Cardiac muscle cell (in vitro differentiated cells and primary cell): ENCODE data around the gene TNIK. TPM values are rescaled to one million over a fixed set of nuclear protein-coding genes. Genes with fewer than 3 reads are reported as not detected.
A peak's percentile ranks its signal among the peaks of the same experiment; 100 is the strongest.

Experiments used
- DNase-seq, 2 donors: peaks; one replicate each; pipeline versions ENCODE4 v3.0.0 to v3.0.0-alpha.2; 2010 to 2017; ENCODE audit warnings: low read depth in 1 of 2, low spot score in 1 of 2
- H3K27ac ChIP-seq: fragments of 200-600 bp; sonication (generic); 2 replicates; pipeline ENCODE4 v1.5.1; 2016
- H3K27me3 ChIP-seq: fragments of 200-600 bp; sonication (generic); 2 replicates; pipeline ENCODE4 v1.6.0; 2016; ENCODE audit warnings: control low read depth
- H3K36me3 ChIP-seq: fragments of 200-600 bp; sonication (generic); 2 replicates; pipeline ENCODE4 v1.5.1; 2016; ENCODE audit warnings: control low read depth
- H3K4me1 ChIP-seq: fragments of 200-600 bp; sonication (generic); 2 replicates; pipeline ENCODE4 v1.8.1; 2017; ENCODE audit warnings: low read depth, mild to moderate bottlenecking, mixed run types
- H3K4me3 ChIP-seq: fragments of 200-600 bp; sonication (generic); 2 replicates; pipeline ENCODE4 v1.5.1; 2016; ENCODE audit warnings: mild to moderate bottlenecking
- H3K9me3 ChIP-seq: fragments of 200-600 bp; sonication (generic); 2 replicates; pipeline ENCODE4 v1.5.1; 2017; ENCODE audit warnings: low read depth, mild to moderate bottlenecking, control low read depth
- polyA plus RNA-seq: library from polyadenylated mRNA; unstranded; fragments of >200 nt; fragmentation: Nextera tagmentation; extraction: Ambion mirVana; gene quantifications from 2 replicates; pipeline ENCODE4 v1.2.1, GENCODE V29; 2016
- total RNA-seq: library from RNA; depleted of rRNA; stranded (reverse); fragments of >200 nt; gene quantifications from 2 replicates; pipeline ENCODE4 v1.2.3, GENCODE V29; 2016
- TF ChIP-seq, protein P1 (sequence below): IDR thresholded peaks from 2 replicates; pipeline ENCODE4 v1.5.1; 2012; ENCODE audit warnings: low read depth, mild to moderate bottlenecking, low read length

TNIK gene
- total and polyA plus RNA-seq, 2 experiments from 2014 or later, result 32.8 to 55.1 TPM

DNA sequence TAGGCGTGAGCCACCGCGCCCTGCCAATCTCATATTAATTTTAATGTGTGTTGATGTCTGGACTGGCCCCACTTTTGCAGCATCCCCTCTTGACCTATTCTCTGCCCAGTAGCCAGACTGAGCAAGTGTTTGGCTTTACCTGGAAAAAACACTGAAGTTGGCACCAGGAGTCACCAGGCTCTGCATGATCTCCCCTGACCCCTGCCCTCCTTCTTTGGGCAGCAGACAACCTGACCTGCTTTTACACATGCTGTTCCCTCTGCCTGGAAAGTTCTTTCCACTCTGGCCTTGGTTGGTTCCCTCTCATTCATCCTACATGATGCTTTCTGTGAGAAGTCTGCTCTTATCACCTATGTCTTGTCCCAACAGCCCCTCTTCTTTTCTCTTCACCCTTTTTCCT lies 365.8 kb downstream of the TNIK start:
- Histone ChIP-seq H3K4me1 (peaks cover 22% of the 10 kb centered on the region), H3K27me3 (no peaks in the 10 kb centered on the region), H3K27ac (no peak overlapping the region), H3K9me3 (no peaks in the 10 kb centered on the region), H3K4me3 (no peak overlapping the region), H3K36me3 (peaks cover 3% of the 10 kb centered on the region)
- TF ChIP-seq, protein P1, sequence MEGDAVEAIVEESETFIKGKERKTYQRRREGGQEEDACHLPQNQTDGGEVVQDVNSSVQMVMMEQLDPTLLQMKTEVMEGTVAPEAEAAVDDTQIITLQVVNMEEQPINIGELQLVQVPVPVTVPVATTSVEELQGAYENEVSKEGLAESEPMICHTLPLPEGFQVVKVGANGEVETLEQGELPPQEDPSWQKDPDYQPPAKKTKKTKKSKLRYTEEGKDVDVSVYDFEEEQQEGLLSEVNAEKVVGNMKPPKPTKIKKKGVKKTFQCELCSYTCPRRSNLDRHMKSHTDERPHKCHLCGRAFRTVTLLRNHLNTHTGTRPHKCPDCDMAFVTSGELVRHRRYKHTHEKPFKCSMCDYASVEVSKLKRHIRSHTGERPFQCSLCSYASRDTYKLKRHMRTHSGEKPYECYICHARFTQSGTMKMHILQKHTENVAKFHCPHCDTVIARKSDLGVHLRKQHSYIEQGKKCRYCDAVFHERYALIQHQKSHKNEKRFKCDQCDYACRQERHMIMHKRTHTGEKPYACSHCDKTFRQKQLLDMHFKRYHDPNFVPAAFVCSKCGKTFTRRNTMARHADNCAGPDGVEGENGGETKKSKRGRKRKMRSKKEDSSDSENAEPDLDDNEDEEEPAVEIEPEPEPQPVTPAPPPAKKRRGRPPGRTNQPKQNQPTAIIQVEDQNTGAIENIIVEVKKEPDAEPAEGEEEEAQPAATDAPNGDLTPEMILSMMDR, result no peak
- DNase-seq, result no peak

DNA sequence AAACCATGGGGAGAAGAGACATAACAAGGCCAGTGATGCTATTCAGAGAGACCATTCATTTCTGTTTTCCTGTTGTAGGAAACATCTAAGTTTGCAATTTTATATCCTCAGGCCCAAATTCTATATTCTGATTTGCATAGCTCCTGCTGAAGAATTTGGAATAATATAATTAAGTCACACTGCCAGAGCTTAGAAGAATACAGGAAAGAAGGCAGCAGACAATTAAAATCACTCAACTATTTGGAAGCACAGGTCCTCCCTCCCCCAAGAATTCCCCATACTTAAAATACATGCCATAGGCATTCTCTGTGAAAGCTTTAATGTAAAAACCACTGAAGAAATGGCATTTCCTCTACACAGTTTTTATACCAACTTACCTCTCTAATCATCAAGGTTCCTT lies 366.7 kb downstream of the TNIK start:
- Histone ChIP-seq H3K27me3 (no peaks in the 10 kb centered on the region), H3K4me3 (no peak overlapping the region), H3K9me3 (no peaks in the 10 kb centered on the region), H3K36me3 (no peaks in the 10 kb centered on the region), H3K27ac (no peak overlapping the region), H3K4me1 (peaks cover 31% of the 10 kb centered on the region)
- DNase-seq, result no peak
- TF ChIP-seq, protein P1, result no peak

DNA sequence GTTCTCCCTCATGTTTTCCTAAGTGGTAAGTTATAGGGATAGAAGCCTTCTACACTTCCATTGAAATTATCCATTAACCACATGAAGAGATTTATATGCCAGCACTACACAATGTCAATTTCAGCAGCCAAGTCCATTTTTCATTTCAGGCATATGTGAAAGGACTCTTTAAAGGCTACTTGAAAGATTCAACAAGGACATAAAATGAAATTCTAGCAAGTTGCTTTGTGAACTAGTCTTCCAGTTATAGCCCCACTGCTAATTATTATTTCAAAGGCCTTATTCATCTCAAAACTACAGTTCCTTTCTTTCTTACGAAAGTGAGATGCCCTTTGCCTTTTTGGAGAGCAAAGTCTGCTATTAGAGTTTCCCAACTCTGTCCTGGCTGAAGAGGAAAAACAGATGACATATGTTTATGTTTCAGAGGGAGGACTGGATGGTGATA lies 367.7 kb downstream of the TNIK start:
- H3K27ac ChIP-seq, result no peak overlapping the region
- H3K36me3 ChIP-seq, result no peaks in the 10 kb centered on the region
- TF ChIP-seq, protein P1, result no peak
- peaks cover 33% of the 10 kb centered on the region for H3K4me1 ChIP-seq
- no peak overlapping the region for H3K4me3 ChIP-seq
- no peaks in the 10 kb centered on the region for H3K9me3 ChIP-seq
- H3K27me3 ChIP-seq, result no peaks in the 10 kb centered on the region
- peak in 1 of 2 donors; percentile 79 for DNase-seq

DNA sequence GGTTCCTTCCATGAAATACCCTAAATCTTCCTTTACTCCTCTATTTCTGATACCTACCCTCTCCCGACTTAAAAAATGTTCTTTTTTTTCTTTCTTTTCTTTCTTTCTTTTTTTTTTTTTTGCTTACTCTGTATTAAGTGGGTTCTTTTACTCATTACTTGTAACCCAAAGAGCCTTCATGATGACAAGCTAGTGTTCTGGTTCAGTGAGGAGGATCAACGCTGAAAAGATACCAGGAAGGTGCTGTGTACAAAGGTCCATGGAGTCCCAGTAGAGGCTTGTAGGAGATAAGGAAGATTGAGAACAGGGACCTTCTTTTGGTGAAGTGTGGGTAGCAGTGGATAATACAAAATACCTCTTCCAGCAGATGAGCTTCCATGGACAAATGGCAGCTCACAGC lies 369.9 kb downstream of the TNIK start:
- peak overlapping the region; percentile 55 for H3K27ac ChIP-seq

DNA sequence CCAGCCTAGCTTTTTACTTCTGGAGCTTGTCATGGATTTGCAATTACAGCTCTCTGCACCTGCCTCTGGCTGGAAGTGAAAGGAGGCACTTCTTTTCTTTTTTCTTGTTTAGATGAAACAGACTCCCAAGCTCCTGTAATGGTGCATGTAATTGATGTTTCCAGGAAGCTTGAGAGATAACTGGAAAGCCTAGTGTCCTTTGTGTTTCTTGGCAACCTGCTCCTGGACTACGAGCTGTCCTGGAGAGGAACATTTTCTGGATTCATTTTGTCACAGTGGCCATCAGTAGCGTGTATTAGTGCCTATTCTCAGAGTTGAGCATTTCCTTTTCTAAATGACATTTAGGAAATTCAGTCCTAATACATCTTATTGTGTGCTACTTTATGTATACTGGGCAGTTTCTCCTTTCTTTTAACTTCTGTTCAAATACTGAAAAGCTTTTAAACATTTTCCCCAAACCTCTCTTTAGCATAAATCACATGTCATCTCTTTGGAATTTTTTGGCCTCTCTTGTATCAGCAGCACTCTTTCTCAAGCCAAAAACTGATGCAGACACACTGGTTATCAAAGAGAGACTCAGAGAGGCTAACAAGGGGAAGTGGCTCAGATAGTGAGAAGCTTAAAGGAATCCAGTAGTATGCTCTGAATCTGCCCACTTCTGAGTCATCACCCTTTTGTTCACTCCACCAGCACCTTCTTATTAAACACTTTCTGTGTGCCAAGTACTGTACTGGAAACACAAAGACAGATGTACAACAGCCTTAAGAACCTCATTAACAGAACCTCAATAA lies 371.0 kb downstream of the TNIK start:
- Histone ChIP-seq H3K27me3 (no peaks in the 10 kb centered on the region), H3K4me3 (no peak overlapping the region), H3K36me3 (no peaks in the 10 kb centered on the region), H3K9me3 (no peaks in the 10 kb centered on the region), H3K27ac (peak overlapping the region; percentile 55), H3K4me1 (peaks cover 20% of the 10 kb centered on the region)
- TF ChIP-seq, protein P1, result no peak
- peak in 1 of 2 donors; percentile 94 for DNase-seq

More for the DNA sequence above, 369.9 kb downstream of the TNIK start:
- Histone ChIP-seq H3K9me3 (no peaks in the 10 kb centered on the region), H3K4me1 (peaks cover 27% of the 10 kb centered on the region), H3K36me3 (no peaks in the 10 kb centered on the region), H3K27me3 (no peaks in the 10 kb centered on the region), H3K4me3 (no peak overlapping the region)
- no peak for DNase-seq
- TF ChIP-seq, protein P1, result no peak
